Activated naive CD8-positive, alpha-beta T cell treated with anti-CD3 and anti-CD28 coated beads, Interleukin-2, amount 10 ng/mL, durations not matched to agents 7 days and 5 days (primary cell): ENCODE measurements around the gene RAB36. TPM values are rescaled to one million over a fixed set of nuclear protein-coding genes. Genes with fewer than 3 reads are reported as not detected.

Source experiments
- ATAC-seq: fragments of 150-1000 bp; cut with Tn5 transposase; one replicate; pipeline ENCODE4 v1.10.0; 2021; ENCODE audit warnings: low read depth, moderate library complexity
- POLR2A ChIA-PET: fragments of 350-600 bp; sonication (Branson Sonifier 250); formaldehyde crosslinking; loops from one replicate; lab custom pipeline; 2021; ENCODE audit warnings: antibody characterized with exemption; lab: Charles Lee
- DNase-seq: peaks from one replicate; pipeline ENCODE4 v3.0.0; 2021
- H3K27ac Mint-ChIP-seq: one replicate; pipeline ENCODE4 v1.8.0; 2022; ENCODE audit warnings: mild to moderate bottlenecking, mixed read lengths
- H3K27me3 Mint-ChIP-seq: one replicate; pipeline ENCODE4 v1.8.0; 2022; ENCODE audit warnings: mild to moderate bottlenecking, moderate library complexity, mixed read lengths
- H3K36me3 Mint-ChIP-seq: one replicate; pipeline ENCODE4 v1.8.0; 2021; ENCODE audit warnings: mild to moderate bottlenecking, mixed read lengths
- H3K4me1 Mint-ChIP-seq: one replicate; pipeline ENCODE4 v1.8.0; 2021; ENCODE audit warnings: mixed read lengths
- H3K4me3 Mint-ChIP-seq: one replicate; pipeline ENCODE4 v1.8.0; 2022; ENCODE audit warnings: mild to moderate bottlenecking, moderate library complexity, mixed read lengths
- H3K9me3 Mint-ChIP-seq: one replicate; pipeline ENCODE4 v1.8.0; 2021; ENCODE audit warnings: mixed read lengths
- total RNA-seq, 2 experiments: library from RNA; stranded (reverse); gene quantifications; one replicate each; pipeline ENCODE4 v1.2.3, GENCODE V29; 2021

The RAB36 gene
- total RNA-seq, 2 experiments from 2014 or later = 0.68 to 1.3 TPM

- DNase-seq (no peak), ATAC-seq (no peak)
- Mint-ChIP-seq H3K27me3 (no peaks in the 10 kb centered on the region), H3K9me3 (no peaks in the 10 kb centered on the region), H3K27ac (no peak overlapping the region), H3K4me1 (no peaks in the 10 kb centered on the region), H3K4me3 (no peak overlapping the region), H3K36me3 (peaks cover 9% of the 10 kb centered on the region)
- POLR2A ChIA-PET = no interaction called here
Measured at GRCh38 chr22:23202812-23203451, 57.7 kb downstream of the RAB36 start.

- no peak for DNase-seq
- H3K36me3 Mint-ChIP-seq = peaks cover 9% of the 10 kb centered on the region
- no peak overlapping the region for H3K27ac Mint-ChIP-seq
- H3K27me3 Mint-ChIP-seq = no peaks in the 10 kb centered on the region
- POLR2A ChIA-PET = no interaction called here
- no peaks in the 10 kb centered on the region for H3K9me3 Mint-ChIP-seq
- no peak for ATAC-seq
- no peaks in the 10 kb centered on the region for H3K4me1 Mint-ChIP-seq
- no peak overlapping the region for H3K4me3 Mint-ChIP-seq
Measured at GRCh38 chr22:23203452-23204124, 58.3 kb downstream of the RAB36 start.

GRCh38 chr22:23204125-23204488 is 58.8 kb downstream of the RAB36 start:
- Mint-ChIP-seq H3K36me3 (peaks cover 11% of the 10 kb centered on the region), H3K27me3 (no peaks in the 10 kb centered on the region), H3K4me3 (no peak overlapping the region), H3K4me1 (no peaks in the 10 kb centered on the region), H3K27ac (no peak overlapping the region), H3K9me3 (no peaks in the 10 kb centered on the region)
- POLR2A ChIA-PET = no interaction called here
- ATAC-seq = no peak
- DNase-seq = no peak

GRCh38 chr22:23204541-23205157 is 59.4 kb downstream of the RAB36 start:
- H3K4me1 Mint-ChIP-seq = no peaks in the 10 kb centered on the region
- no peak for ATAC-seq
- H3K27ac Mint-ChIP-seq = no peak overlapping the region
- H3K9me3 Mint-ChIP-seq = no peaks in the 10 kb centered on the region
- no peak overlapping the region for H3K4me3 Mint-ChIP-seq
- peaks cover 11% of the 10 kb centered on the region for H3K36me3 Mint-ChIP-seq
- POLR2A ChIA-PET = no interaction called here
- DNase-seq = no peak
- no peaks in the 10 kb centered on the region for H3K27me3 Mint-ChIP-seq

DNA sequence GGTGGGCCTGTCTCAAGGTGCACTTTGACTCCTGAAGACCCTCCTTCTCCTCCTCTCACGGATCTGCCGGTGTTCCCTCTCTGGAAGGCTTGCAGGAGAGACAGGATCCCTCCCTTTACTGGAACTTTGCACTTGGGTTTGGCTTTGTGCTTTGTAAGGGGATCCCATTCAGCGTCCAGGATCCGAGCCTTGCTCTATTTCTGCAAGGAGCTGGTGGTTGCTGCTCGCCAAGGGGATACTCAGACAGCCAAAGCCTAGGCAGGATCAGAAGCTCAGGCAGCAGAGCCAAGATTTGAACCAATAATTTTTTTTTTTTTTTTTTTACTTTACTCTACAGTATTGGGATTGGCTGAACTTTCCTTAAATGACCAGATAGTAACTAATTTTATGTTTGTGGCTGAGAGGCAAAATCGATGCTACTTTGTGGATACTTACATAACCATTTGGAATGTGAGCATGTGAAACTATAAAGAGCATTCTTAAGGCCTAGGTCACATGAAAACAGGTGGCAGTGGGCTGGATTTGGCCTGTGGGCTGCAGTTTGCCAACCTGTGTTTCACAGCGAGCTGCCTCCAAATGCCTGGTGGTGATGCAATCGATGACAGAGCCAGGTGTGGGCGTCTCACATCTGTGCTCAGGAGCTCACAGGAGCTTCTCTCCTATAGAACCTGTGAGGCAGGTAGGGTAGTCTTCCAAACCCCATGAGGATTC is 60.2 kb downstream of the RAB36 start:
- Mint-ChIP-seq H3K27ac (no peak overlapping the region), H3K9me3 (no peaks in the 10 kb centered on the region), H3K36me3 (peaks cover 11% of the 10 kb centered on the region), H3K27me3 (no peaks in the 10 kb centered on the region), H3K4me3 (no peak overlapping the region), H3K4me1 (no peaks in the 10 kb centered on the region)
- ATAC-seq (no peak), DNase-seq (no peak)
- POLR2A ChIA-PET = no interaction called here

DNA sequence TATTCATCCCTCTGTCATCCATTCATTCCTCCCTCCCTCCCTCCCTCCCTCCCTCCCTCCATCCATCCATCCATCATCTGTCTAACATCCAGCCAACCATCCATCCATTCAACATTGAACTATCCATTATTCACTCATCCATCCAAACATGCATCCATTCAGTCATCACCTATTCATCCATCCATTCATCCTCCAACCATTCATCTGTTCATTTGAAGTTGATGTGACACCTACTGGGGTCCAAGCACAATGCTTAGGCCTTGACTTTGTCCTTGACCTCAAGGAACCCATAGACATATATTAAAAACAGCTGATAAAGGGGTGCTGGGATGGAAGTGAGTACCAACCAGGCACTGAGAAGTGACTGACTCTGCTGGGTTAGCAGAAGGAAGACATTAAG is 61.6 kb downstream of the RAB36 start:
- Mint-ChIP-seq H3K27me3 (no peaks in the 10 kb centered on the region), H3K27ac (no peak overlapping the region), H3K4me1 (no peaks in the 10 kb centered on the region), H3K4me3 (no peak overlapping the region), H3K36me3 (peaks cover 11% of the 10 kb centered on the region), H3K9me3 (no peaks in the 10 kb centered on the region)
- no peak for DNase-seq
- POLR2A ChIA-PET = interaction anchor here (0.7 kb wide), 1 partner anchor 21 kb away, joined by 3 read pairs; no protein-coding TSS in a partner anchor
- ATAC-seq = no peak

GRCh38 chr22:23207729-23208393 is 62.6 kb downstream of the RAB36 start:
- Mint-ChIP-seq H3K27me3 (no peaks in the 10 kb centered on the region), H3K9me3 (no peaks in the 10 kb centered on the region), H3K4me3 (no peak overlapping the region), H3K36me3 (peaks cover 11% of the 10 kb centered on the region), H3K27ac (no peak overlapping the region), H3K4me1 (no peaks in the 10 kb centered on the region)
- DNase-seq (no peak), ATAC-seq (no peak)
- POLR2A ChIA-PET = no interaction called here

- DNase-seq (no peak), ATAC-seq (no peak)
- Mint-ChIP-seq H3K4me3 (no peak overlapping the region), H3K27me3 (no peaks in the 10 kb centered on the region), H3K4me1 (peaks cover 3% of the 10 kb centered on the region), H3K9me3 (no peaks in the 10 kb centered on the region), H3K36me3 (peaks cover 7% of the 10 kb centered on the region), H3K27ac (no peak overlapping the region)
- POLR2A ChIA-PET = no interaction called here
Measured at GRCh38 chr22:23210428-23211170, 65.3 kb downstream of the RAB36 start.

GRCh38 chr22:23211622-23212021 is 66.3 kb downstream of the RAB36 start:
- Mint-ChIP-seq H3K27ac (no peak overlapping the region), H3K36me3 (peaks cover 6% of the 10 kb centered on the region), H3K4me1 (peaks cover 13% of the 10 kb centered on the region), H3K4me3 (no peak overlapping the region), H3K27me3 (no peaks in the 10 kb centered on the region), H3K9me3 (no peaks in the 10 kb centered on the region)
- POLR2A ChIA-PET = no interaction called here
- DNase-seq (no peak), ATAC-seq (no peak)

- H3K9me3 Mint-ChIP-seq = no peaks in the 10 kb centered on the region
- ATAC-seq (no peak), DNase-seq (no peak)
- peaks cover 2% of the 10 kb centered on the region for H3K36me3 Mint-ChIP-seq
- no peaks in the 10 kb centered on the region for H3K27me3 Mint-ChIP-seq
- POLR2A ChIA-PET = no interaction called here
- H3K4me3 Mint-ChIP-seq = no peak overlapping the region
- H3K27ac Mint-ChIP-seq = no peak overlapping the region
- peaks cover 20% of the 10 kb centered on the region for H3K4me1 Mint-ChIP-seq
Measured at GRCh38 chr22:23212061-23213021, 67.1 kb downstream of the RAB36 start.

DNA sequence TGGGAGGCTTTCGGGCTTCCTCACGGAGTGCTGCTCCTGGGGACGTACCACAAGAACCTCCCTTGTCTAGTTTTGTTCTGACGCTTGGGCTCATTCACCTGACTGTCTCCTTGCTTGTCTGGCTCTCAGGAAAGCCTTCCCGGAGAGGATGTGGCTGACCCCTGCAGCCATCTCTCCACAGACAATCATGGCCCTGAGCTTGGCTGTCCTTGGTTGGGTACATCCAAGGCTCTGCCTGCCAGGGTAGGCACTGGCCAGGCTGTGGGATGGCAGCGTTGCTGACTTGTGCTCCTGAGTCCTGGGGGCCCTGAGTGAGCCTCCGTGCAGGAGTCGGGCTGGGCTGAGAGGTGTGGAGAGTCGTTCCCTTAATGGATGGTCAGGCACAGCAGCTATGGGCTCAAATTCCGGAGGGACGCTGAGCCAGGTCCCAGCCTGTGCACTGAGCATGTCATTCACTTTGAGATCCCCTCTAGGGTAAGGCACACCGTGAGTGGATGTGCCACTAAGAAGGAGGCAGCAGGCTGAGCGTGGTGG is 67.8 kb downstream of the RAB36 start:
- peaks cover 26% of the 10 kb centered on the region for H3K4me1 Mint-ChIP-seq
- no peak overlapping the region for H3K27ac Mint-ChIP-seq
- no peaks in the 10 kb centered on the region for H3K9me3 Mint-ChIP-seq
- H3K4me3 Mint-ChIP-seq = no peak overlapping the region
- H3K36me3 Mint-ChIP-seq = peaks cover 2% of the 10 kb centered on the region
- POLR2A ChIA-PET = no interaction called here
- DNase-seq (no peak), ATAC-seq (no peak)
- no peaks in the 10 kb centered on the region for H3K27me3 Mint-ChIP-seq
